GM21390 (cell line): ENCODE data around the gene PDZD2.
"Not testable (repeated sequence)": the region's sequence is repeated elsewhere in the genome, so short reads cannot be mapped to it uniquely, and the experiment has no call there.

ENCODE experiments used
- ATAC-seq: cut with Tn5 transposase; IDR thresholded peaks from one replicate; pipeline ENCODE4 v1.9.1; 2021; ENCODE audit not compliant: unreplicated experiment

PDZD2 gene

GRCh38 chr5:32059761-32060530 lies 421.0 kb downstream of the PDZD2 start:
- ATAC-seq, result no peak

GRCh38 chr5:32061236-32061635 lies 422.3 kb downstream of the PDZD2 start:
- ATAC-seq, result no peak

GRCh38 chr5:32066448-32066847 lies 427.5 kb downstream of the PDZD2 start:
- no peak for ATAC-seq

GRCh38 chr5:32067774-32068470 lies 429.0 kb downstream of the PDZD2 start:
- ATAC-seq, result no peak

GRCh38 chr5:32068561-32068960 lies 429.6 kb downstream of the PDZD2 start:
- no peak for ATAC-seq

- no peak for ATAC-seq
These were observed 430.5 kb downstream of the PDZD2 start for GRCh38 chr5:32069396-32069795.

GRCh38 chr5:32071351-32071944 lies 432.5 kb downstream of the PDZD2 start:
- no peak for ATAC-seq

GRCh38 chr5:32072054-32072453 lies 433.1 kb downstream of the PDZD2 start:
- ATAC-seq, result no peak

GRCh38 chr5:32074401-32074800 lies 435.5 kb downstream of the PDZD2 start:
- no peak for ATAC-seq

GRCh38 chr5:32076699-32077695 lies 438.1 kb downstream of the PDZD2 start:
- ATAC-seq, result no peak

- not testable (repeated sequence) for ATAC-seq
These were observed 439.9 kb downstream of the PDZD2 start for GRCh38 chr5:32078855-32079254.

- ATAC-seq, result not testable (repeated sequence)
These were observed 441.6 kb downstream of the PDZD2 start for GRCh38 chr5:32080565-32080964.

- no peak for ATAC-seq
These were observed 443.8 kb downstream of the PDZD2 start for GRCh38 chr5:32082701-32083100.

GRCh38 chr5:32083981-32084430 lies 445.1 kb downstream of the PDZD2 start:
- ATAC-seq, result no peak

GRCh38 chr5:32087086-32088082 lies 448.5 kb downstream of the PDZD2 start:
- no peak for ATAC-seq

- no peak for ATAC-seq
These were observed 449.3 kb downstream of the PDZD2 start for GRCh38 chr5:32088214-32088613.

GRCh38 chr5:32089146-32090000 lies 450.4 kb downstream of the PDZD2 start:
- no peak for ATAC-seq

- ATAC-seq, result no peak
These were observed 451.3 kb downstream of the PDZD2 start for GRCh38 chr5:32090026-32090754.
